Fibroblast of skin of right biceps (primary cell): Measurements from ENCODE around the gene TLCD1.

Source experiments
- DNase-seq: peaks from one replicate; pipeline ENCODE4 v3.0.0-alpha.2; 2013

Gene TLCD1

GRCh38 chr17:28675490-28675889, 50.5 kb downstream of the TLCD1 start:
- DNase-seq = peak; percentile 22
